Putamen (tissue), 1 donor: ENCODE results near the gene HOXB9.

ENCODE experiments used
- DNase-seq: peaks from one replicate; pipeline ENCODE4 v3.0.0-alpha.2; 2016; ENCODE audit warnings: low spot score

HOXB9 gene

DNA sequence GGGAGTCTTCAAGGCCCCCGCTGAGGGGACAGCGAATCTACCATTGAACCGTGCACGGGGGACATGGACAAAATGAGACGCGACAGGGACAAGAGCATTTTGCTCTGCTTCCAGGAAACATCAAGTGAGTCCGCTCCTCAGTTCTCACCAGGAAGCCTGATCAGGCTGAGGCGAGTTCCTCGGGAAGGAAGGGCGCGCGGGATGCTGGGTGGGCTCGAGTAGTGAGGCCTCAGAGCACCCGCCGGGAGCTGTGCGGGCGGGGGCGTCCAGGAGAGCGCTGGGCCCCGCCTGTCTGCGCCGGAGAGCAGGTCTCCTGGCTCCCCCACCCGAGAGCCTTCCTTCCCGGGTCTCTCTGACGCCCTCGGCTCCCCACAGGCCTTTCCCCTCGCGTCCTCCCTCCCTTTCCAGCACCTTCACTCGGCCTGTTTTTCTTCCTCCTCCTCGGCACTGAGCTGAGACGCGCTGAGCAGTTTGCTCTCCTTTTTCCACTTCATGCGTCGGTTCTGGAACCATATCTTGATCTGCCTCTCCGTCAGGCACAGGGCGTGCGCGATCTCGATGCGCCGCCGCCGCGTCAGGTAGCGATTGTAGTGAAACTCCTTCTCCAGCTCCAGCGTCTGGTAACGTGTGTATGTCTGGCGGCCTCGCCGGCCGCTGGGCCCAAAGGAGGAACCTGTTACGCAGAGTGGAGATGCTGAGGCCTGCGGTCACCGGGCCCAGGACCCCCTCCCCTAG lies 30.0 kb downstream of the HOXB9 start:
- DNase-seq = no peak

DNA sequence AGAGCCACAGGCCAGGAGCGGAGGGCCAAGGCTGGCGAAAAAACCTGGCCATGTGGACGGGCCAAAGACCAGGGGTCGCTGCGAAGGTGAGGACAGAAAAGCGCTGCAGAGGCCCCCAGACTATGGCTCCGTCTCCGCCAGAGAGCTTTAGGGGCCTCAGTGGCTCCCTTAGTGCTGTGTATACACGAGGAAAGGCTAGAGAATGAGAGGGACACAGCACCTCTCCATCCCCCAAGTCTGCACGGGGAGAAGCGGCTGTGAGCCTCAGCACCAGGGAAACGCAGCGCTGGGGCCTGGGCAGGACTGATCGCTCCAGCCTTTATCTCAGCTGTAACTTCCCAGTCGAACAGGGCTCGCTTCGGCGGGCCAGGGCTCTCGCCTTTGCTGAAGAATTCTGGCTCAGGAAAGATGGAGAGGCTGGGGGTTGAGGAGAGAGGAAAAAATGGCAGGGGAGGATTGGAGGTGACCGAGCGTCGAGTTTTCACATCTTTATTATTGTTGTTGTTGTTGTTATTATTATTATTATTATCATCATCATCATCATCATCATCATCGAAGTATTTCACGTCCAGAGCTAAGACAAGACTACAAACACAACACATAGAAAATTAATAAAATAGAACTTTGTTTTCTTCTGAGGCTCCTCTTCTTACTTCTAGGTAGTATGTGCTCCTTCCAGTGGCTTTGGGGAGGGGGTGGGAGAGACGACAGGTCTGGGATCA lies 30.7 kb downstream of the HOXB9 start:
- DNase-seq = no peak

- no peak for DNase-seq
Measured at GRCh38 chr17:48594538-48595277, 31.4 kb downstream of the HOXB9 start.

- no peak for DNase-seq
Measured at GRCh38 chr17:48593840-48594537, 32.2 kb downstream of the HOXB9 start.

GRCh38 chr17:48593126-48593829 lies 32.9 kb downstream of the HOXB9 start, which contains the start of gene HOXB5:
HOXB5 (minus strand) TSS chr17:48593779; CDS start chr17:48593682, 97 bp downstream.
- DNase-seq = no peak

DNA sequence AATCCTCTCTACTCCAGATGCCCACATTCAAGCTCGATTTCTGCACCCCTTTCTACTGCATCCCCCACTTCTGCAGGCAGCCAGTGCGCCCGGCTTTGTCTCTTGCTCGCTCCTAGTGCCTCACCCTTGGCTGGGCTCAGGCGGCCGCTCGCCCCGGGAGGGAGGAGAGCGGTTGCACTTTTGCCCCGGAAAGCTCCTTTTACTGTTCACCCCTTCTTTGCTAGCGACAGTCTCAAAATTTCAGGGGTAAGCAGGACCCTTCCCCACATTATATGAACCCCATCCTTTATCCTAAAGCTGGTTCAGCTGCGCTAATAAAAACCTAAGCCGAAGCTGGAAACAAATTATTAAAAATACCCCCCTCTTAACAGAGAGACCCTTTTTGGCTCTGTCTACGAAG lies 33.6 kb downstream of the HOXB9 start:
- DNase-seq = no peak

- DNase-seq = no peak
Measured at GRCh38 chr17:48592057-48592514, 34.1 kb downstream of the HOXB9 start.

DNA sequence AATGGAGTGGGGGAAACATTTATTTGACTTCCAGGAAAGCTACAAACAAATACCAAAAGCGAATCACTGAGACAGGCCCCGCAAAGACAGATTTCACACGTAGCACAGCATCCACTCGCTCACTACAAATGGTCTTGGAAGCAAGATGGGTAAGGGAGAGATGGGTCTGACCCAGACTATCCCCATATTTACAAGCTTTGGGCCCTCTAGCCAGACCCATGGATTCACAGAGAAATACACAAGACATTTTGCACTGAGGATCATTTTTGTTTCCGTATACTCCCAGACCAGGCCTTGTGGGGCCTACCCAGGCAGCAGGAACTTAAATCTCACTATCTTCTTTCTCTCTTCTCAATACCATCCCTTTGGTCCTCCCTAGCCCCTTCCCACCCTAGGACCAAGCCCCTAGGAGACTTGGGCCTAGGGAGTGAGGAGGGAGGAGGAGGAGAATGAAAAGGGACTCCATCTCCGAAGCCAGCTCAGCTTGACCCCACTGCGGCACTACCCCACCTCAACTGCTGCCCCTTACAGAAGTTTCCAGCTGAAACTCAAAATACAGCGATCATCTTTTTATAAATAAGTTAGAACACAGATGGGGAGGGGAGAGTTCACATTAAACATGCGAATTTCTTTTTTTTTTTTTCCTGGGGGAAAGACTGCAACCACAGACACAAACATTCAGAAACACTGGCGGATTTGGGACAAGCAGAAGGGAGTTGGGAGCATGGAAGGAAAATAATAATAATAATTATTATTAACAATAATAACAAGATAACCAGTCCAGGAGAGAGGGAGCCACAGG lies 34.7 kb downstream of the HOXB9 start:
- DNase-seq = no peak

DNA sequence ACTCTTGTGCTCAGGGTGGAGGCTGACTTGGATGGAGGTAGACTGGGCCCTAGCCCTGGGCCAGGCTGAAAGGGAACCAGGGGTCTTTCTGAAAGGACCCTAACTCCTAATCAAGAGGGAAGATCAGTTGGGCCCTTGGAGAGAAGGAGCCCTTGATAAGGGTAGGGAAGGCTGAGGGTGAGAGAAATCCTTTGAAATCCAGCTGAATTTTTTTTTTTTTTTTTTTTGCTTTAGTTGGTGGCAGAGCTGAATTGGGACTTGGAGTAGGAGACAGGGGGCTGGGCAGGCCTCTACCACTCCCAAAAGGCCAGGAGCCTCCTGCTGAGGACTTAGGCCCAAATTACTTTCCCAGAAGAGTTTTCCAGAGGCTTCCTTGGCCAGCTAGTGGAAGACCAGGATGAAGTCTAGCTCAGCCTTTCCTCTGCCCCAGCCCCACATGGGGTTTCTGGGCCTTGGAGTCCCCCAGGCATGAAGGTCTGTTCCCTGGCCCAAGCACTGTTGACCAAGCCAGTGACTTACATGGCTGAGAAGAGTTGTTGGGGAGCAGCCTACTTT lies 35.5 kb downstream of the HOXB9 start:
- DNase-seq = no peak

GRCh38 chr17:48589831-48590606 lies 36.1 kb downstream of the HOXB9 start, which contains the start of gene HOXB3:
HOXB3 (minus strand) TSS chr17:48590241; CDS start chr17:48552474, 37,767 bp downstream.
- no peak for DNase-seq

DNA sequence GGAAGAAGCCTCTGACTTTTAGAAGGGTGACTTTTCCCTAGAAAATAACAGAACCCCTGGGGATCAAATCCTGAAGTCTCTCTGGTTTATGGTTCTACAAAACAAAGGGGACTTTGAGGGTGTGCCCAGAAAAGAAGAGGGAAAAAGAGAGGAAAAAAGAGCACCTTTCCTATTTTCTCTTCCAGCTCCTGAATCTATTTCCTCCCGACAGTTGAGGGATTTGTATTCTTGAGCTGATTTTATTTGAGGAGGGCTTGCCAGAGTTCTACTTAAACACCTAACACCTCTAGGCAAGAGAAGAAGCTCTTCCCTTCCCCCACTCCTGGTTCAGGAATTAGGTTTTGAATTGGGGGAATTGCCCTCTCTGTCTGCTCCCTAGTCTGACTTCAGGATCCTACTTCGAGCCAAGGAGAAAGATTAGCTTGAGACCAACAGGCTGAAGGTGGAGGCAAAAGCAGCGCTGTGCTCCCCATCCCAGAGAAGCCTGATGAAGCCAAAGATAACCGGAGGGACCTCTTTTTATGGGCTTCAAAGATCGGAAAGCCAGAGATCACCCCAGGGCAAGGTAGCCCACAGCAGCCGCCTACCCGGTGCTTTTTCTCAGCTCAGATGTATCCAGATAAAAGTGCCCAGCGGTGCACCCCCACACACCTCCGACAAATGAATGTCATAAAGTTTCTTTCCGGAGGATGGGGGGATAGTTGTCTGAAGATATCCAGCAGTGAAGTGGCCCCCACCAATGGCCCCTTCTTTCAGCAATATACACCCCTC lies 36.9 kb downstream of the HOXB9 start:
- DNase-seq = no peak

GRCh38 chr17:48588528-48588927 lies 37.6 kb downstream of the HOXB9 start:
- DNase-seq = no peak

GRCh38 chr17:48588074-48588415 lies 38.1 kb downstream of the HOXB9 start:
- DNase-seq = no peak

GRCh38 chr17:48587276-48588073 lies 38.7 kb downstream of the HOXB9 start:
- no peak for DNase-seq

DNA sequence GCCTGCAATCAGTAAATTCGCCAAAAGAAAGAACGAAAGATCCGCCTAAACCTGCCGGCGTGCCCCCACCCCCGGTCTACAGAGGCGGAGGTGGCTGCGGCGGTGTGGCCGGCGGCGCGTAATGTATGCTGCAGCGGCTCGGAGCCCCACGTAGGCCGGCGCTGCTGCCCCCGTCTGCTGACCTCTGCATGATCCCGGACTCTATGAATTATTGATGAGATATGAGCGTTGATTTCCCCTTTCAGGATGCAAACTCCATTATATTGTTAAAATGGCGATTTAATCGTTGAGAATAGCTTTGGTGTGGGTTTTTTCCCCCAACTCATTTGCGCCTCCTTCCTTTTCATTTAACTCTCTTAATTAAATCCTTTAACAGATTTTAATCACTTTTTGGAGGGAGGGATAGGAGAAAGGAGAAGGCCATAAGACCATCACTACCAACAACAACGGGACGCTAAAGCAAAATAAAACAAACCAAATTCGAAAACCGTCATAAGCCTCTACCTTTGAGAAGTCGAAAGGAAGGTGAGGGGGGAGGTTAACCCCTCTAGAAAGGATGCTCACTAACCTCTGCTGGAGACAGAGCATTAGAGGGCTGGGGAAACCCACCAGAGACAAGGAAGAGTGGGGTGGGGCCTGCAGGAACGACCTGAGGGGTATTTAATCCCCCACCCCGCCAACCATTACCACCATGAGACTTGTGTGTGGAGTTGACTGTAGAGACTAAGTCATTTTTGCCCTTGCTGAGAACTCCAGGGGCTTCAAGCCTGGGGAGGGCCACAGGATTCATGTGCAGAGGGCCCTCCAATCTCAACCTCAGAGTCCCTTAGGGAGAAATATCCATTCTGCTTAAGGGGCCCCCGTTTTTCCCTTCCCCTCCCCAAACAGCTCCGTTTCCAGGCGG lies 39.6 kb downstream of the HOXB9 start:
- DNase-seq = no peak

GRCh38 chr17:48584223-48584741 lies 41.9 kb downstream of the HOXB9 start:
- no peak for DNase-seq
